Calu3 (cell line): Measurements from ENCODE around the gene RPH3AL. TPM values are rescaled to one million over a fixed set of nuclear protein-coding genes. Genes with fewer than 3 reads are reported as not detected.

Experiments
- BruUV-seq: library from RNA; stranded (reverse); fragments of 400-500 nt; replicated peaks from 2 replicates; lab custom pipeline; 2021; lab: Mats Ljungman, UMichigan
- CTCF ChIA-PET: fragments of 300-600 bp; sonication (Branson Sonifier 250); formaldehyde crosslinking; loops from one replicate; lab custom pipeline; 2022; ENCODE audit warnings: antibody characterized with exemption; lab: Charles Lee
- DNase-seq: peaks from one replicate; pipeline ENCODE4 v3.0.0; 2022
- H3K27ac Mint-ChIP-seq: one replicate; pipeline ENCODE4 v1.8.0; 2022; ENCODE audit warnings: mixed read lengths; ENCODE audit not compliant: unreplicated experiment
- H3K27me3 Mint-ChIP-seq: one replicate; pipeline ENCODE4 v1.8.0; 2022; ENCODE audit warnings: mixed read lengths; ENCODE audit not compliant: unreplicated experiment
- H3K36me3 Mint-ChIP-seq: one replicate; pipeline ENCODE4 v1.8.0; 2022; ENCODE audit warnings: mild to moderate bottlenecking, moderate library complexity, mixed read lengths; ENCODE audit not compliant: insufficient read depth, unreplicated experiment
- H3K4me1 Mint-ChIP-seq: one replicate; pipeline ENCODE4 v1.8.0; 2022; ENCODE audit warnings: mild to moderate bottlenecking, low read depth, mixed read lengths; ENCODE audit not compliant: unreplicated experiment
- H3K4me3 Mint-ChIP-seq: one replicate; pipeline ENCODE4 v1.8.0; 2022; ENCODE audit warnings: mild to moderate bottlenecking, low read depth, moderate library complexity, mixed read lengths; ENCODE audit not compliant: unreplicated experiment
- H3K9me3 Mint-ChIP-seq: one replicate; pipeline ENCODE4 v1.8.0; 2022; ENCODE audit warnings: low read depth, mixed read lengths; ENCODE audit not compliant: unreplicated experiment
- CTCF ChIP-seq: fragments of 200-600 bp; IDR thresholded peaks from one replicate; pipeline ENCODE4 v1.8.0; 2022; ENCODE audit warnings: antibody characterized with exemption; ENCODE audit not compliant: unreplicated experiment
- intact Hi-C: fragments of 100-400 bp; cut with micrococcal nuclease; formaldehyde crosslinking; loops from one replicate; pipeline ENCODE4 v1.10.0; 2022; ENCODE audit not compliant: unreplicated experiment
- total RNA-seq: library from RNA; stranded (reverse); gene quantifications from 2 replicates; pipeline ENCODE4 v1.2.3, GENCODE V29; 2022

Gene RPH3AL
- total RNA-seq, 1 experiment from 2014 or later, result 14.1 TPM

GRCh38 chr17:231966-232807 lies 120.4 kb downstream of the RPH3AL start:
- no peak overlapping the region for H3K27ac Mint-ChIP-seq
- BruUV-seq, result no TSS peak
- no peak for TF ChIP-seq CTCF
- H3K4me1 Mint-ChIP-seq, result no peaks in the 10 kb centered on the region
- DNase-seq, result no peak
- H3K9me3 Mint-ChIP-seq, result no peaks in the 10 kb centered on the region
- no peaks in the 10 kb centered on the region for H3K27me3 Mint-ChIP-seq
- no peak overlapping the region for H3K4me3 Mint-ChIP-seq
- intact Hi-C loops, result no loop called here
- no peaks in the 10 kb centered on the region for H3K36me3 Mint-ChIP-seq
- CTCF ChIA-PET, result no interaction called here

- H3K4me1 Mint-ChIP-seq, result no peaks in the 10 kb centered on the region
- intact Hi-C loops, result no loop called here
- DNase-seq, result no peak
- no peaks in the 10 kb centered on the region for H3K36me3 Mint-ChIP-seq
- no peak for TF ChIP-seq CTCF
- CTCF ChIA-PET, result no interaction called here
- BruUV-seq, result no TSS peak
- H3K27ac Mint-ChIP-seq, result no peak overlapping the region
- no peaks in the 10 kb centered on the region for H3K27me3 Mint-ChIP-seq
- no peak overlapping the region for H3K4me3 Mint-ChIP-seq
- H3K9me3 Mint-ChIP-seq, result no peaks in the 10 kb centered on the region
Measured at GRCh38 chr17:231191-231965, 121.2 kb downstream of the RPH3AL start.

GRCh38 chr17:230395-230770 lies 122.2 kb downstream of the RPH3AL start:
- Mint-ChIP-seq H3K9me3 (no peaks in the 10 kb centered on the region), H3K4me1 (no peaks in the 10 kb centered on the region), H3K4me3 (no peak overlapping the region), H3K27ac (no peak overlapping the region), H3K27me3 (no peaks in the 10 kb centered on the region), H3K36me3 (no peaks in the 10 kb centered on the region)
- no peak for TF ChIP-seq CTCF
- BruUV-seq, result no TSS peak
- intact Hi-C loops, result no loop called here
- CTCF ChIA-PET, result no interaction called here
- DNase-seq, result no peak

GRCh38 chr17:229709-230394 lies 122.8 kb downstream of the RPH3AL start:
- no peak overlapping the region for H3K4me3 Mint-ChIP-seq
- intact Hi-C loops, result no loop called here
- no peaks in the 10 kb centered on the region for H3K4me1 Mint-ChIP-seq
- H3K36me3 Mint-ChIP-seq, result no peaks in the 10 kb centered on the region
- H3K27me3 Mint-ChIP-seq, result no peaks in the 10 kb centered on the region
- BruUV-seq, result no TSS peak
- CTCF ChIA-PET, result no interaction called here
- H3K9me3 Mint-ChIP-seq, result no peaks in the 10 kb centered on the region
- TF ChIP-seq CTCF, result no peak
- H3K27ac Mint-ChIP-seq, result no peak overlapping the region
- no peak for DNase-seq
